Kidney (tissue), 14 donors: ENCODE results near the gene KIRREL3. TPM values are rescaled to one million over a fixed set of nuclear protein-coding genes. Genes with fewer than 3 reads are reported as not detected.
A peak's percentile ranks its signal among the peaks of the same experiment; 100 is the strongest.

Experiments used
- DNase-seq, 5 donors: peaks; one replicate each; pipeline ENCODE4 v3.0.0-alpha.2; 2013 to 2020
- FAIRE-seq: peaks from 2 replicates; lab custom pipeline; 2012; peaks lifted over from hg19 to GRCh38; lab: Jason Lieb, UNC
- H3K27ac ChIP-seq, 2 donors: one replicate each; pipeline ENCODE4 v1.7.0; 2013; ENCODE audit warnings: low read depth in 2 of 2, low read length in 2 of 2, inconsistent platforms in 1 of 2
- H3K27me3 ChIP-seq: one replicate; pipeline ENCODE4 v1.7.1; 2013; ENCODE audit warnings: low read length, inconsistent platforms; ENCODE audit not compliant: control insufficient read depth, insufficient read depth
- H3K36me3 ChIP-seq, 3 donors: one replicate each; pipeline versions ENCODE4 v1.7.0 to v1.7.1; 2013; ENCODE audit warnings: low read length in 3 of 3, control low read depth in 1 of 3, inconsistent platforms in 1 of 3; ENCODE audit not compliant: insufficient read depth in 3 of 3, control insufficient read depth in 2 of 3
- H3K4me1 ChIP-seq, 3 donors: one replicate each; pipeline versions ENCODE4 v1.7.0 to v1.7.1; 2013; ENCODE audit warnings: low read length in 3 of 3, inconsistent platforms in 1 of 3, low read depth in 1 of 3; ENCODE audit not compliant: control insufficient read depth in 2 of 3, insufficient read depth in 2 of 3
- H3K4me3 ChIP-seq, 3 donors: one replicate each; pipeline versions ENCODE4 v1.7.0 to v1.8.1; 2013; ENCODE audit warnings: low read length in 3 of 3, control low read depth in 1 of 3, inconsistent platforms in 1 of 3
- H3K9ac ChIP-seq, 3 donors: one replicate each; pipeline versions ENCODE4 v1.7.0 to v1.7.1; 2013; ENCODE audit warnings: low read length in 3 of 3, control low read depth in 1 of 3, inconsistent platforms in 1 of 3
- H3K9me3 ChIP-seq, 3 donors: one replicate each; pipeline versions ENCODE4 v1.7.0 to v1.7.1; 2013; ENCODE audit warnings: low read length in 3 of 3, control low read depth in 1 of 3, inconsistent platforms in 1 of 3; ENCODE audit not compliant: control insufficient read depth in 2 of 3, insufficient read depth in 1 of 3
- CTCF ChIP-seq: IDR thresholded peaks from 3 replicates; pipeline ENCODE4 v1.5.1; 2012; ENCODE audit warnings: mild to moderate bottlenecking, moderate library complexity, borderline replicate concordance; ENCODE audit not compliant: insufficient read depth; ENCODE audit errors: extremely low read depth
- intact Hi-C: fragments of 100-400 bp; cut with DNase I; formaldehyde crosslinking; loops from one replicate; pipeline ENCODE4 v1.11.1; 2022
- polyA plus RNA-seq: library from polyadenylated mRNA; stranded (reverse); fragments of 350-450 nt; fragmentation: Illumina TruSeq; extraction: RNeasy Lipid Tissue Mini Kit (QIAGEN cat#74804); gene quantifications from one replicate; pipeline ENCODE4 v1.2.3, GENCODE V29; 2014; ENCODE audit warnings: low read depth, low replicate concordance; ENCODE audit not compliant: insufficient read depth
- total RNA-seq: library from RNA; stranded (reverse); fragmentation: NEBNext Ultra II Directional; extraction: Animal tissue kit (Norgen Biotek cat#: 25700); gene quantifications from one replicate; pipeline ENCODE4 v1.2.1, GENCODE V29; 2021
- donor health status: control.
- donor health status: control.
- donor health status: control.
- donor health status: control.
- donor health status: control.
- donor health status: DM: yes; HTN: yes; CAD: no.
- donor health status: Normal renal cell carcinoma (clear cell type).

Gene KIRREL3
- total and polyA plus RNA-seq, 2 donors from 2014 or later = 0.19 to 0.22 TPM

- no peak for TF ChIP-seq CTCF
- Histone ChIP-seq H3K4me1 (peaks cover 0 to 2% (median 0%) of the 10 kb centered on the region in 3 donors), H3K27ac (no peak overlapping the region), H3K36me3 (no peaks in the 10 kb centered on the region), H3K9me3 (peaks cover 0 to 3% (median 0%) of the 10 kb centered on the region in 3 donors), H3K4me3 (no peak overlapping the region), H3K27me3 (no peaks in the 10 kb centered on the region), H3K9ac (no peak overlapping the region)
- FAIRE-seq (no peak), DNase-seq (no peak)
- intact Hi-C loops = no loop called here
Observed at GRCh38 chr11:126460417-126461095, 540.0 kb downstream of the KIRREL3 start.

- Histone ChIP-seq H3K4me3 (no peak overlapping the region), H3K36me3 (no peaks in the 10 kb centered on the region), H3K9ac (no peak overlapping the region), H3K4me1 (peaks cover 0 to 2% (median 0%) of the 10 kb centered on the region in 3 donors), H3K9me3 (peaks cover 0 to 3% (median 0%) of the 10 kb centered on the region in 3 donors), H3K27me3 (no peaks in the 10 kb centered on the region), H3K27ac (no peak overlapping the region)
- TF ChIP-seq CTCF = no peak
- intact Hi-C loops = loop anchor here (10.0 kb wide), 1 partner anchor 675 kb away; no protein-coding TSS in a partner anchor
- FAIRE-seq (no peak), DNase-seq (peak in 3 of 5 donors; percentile 24 to 81 (median 48))
Observed at GRCh38 chr11:126459691-126460281, 540.8 kb downstream of the KIRREL3 start.

GRCh38 chr11:126457817-126458216, 542.8 kb downstream of the KIRREL3 start:
- FAIRE-seq = no peak
- no peak overlapping the region for H3K27ac ChIP-seq
- intact Hi-C loops = loop anchor here (10.0 kb wide), 1 partner anchor 677 kb away; no protein-coding TSS in a partner anchor
- H3K36me3 ChIP-seq = no peaks in the 10 kb centered on the region
- H3K9me3 ChIP-seq = peaks cover 0 to 3% (median 0%) of the 10 kb centered on the region in 3 donors
- H3K4me1 ChIP-seq = peaks cover 0 to 2% (median 0%) of the 10 kb centered on the region in 3 donors
- no peak overlapping the region for H3K4me3 ChIP-seq
- H3K27me3 ChIP-seq = no peaks in the 10 kb centered on the region
- no peak overlapping the region for H3K9ac ChIP-seq
- TF ChIP-seq CTCF = no peak
- no peak for DNase-seq
